Measurements from ENCODE around the gene RAB11A.

DNA sequence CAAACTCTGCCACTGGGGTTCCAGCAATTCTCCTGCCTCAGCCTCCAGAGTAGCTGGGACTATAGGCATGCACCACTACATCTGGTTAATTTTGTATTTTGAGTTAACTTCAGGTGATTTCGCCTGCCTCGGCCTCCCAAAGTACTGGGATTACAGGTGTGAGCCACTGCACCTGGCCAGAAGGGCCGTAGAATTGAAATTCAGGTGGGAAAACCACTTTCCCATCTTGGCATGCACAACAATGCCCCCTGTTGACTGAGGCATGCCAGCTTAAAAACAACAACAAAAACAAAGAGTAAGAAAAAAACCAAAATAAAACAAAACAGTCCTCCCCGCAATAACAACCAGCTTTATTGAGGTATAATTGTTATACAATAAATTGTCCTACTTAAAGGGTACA lies 32.6 kb upstream of the RAB11A start:
- no peak for TF ChIP-seq POLR2AphosphoS5 (IDR thresholded peaks at IDR 0.05)
- no peak for TF ChIP-seq CTCF (IDR thresholded peaks at IDR 0.05)
- no peak for TF ChIP-seq POLR2A (IDR thresholded peaks at IDR 0.05)

All from transverse colon (tissue), 4 donors.